Peyer's patch (tissue), 4 donors: ENCODE data around the gene PTGDR2. TPM values are rescaled to one million over a fixed set of nuclear protein-coding genes. Genes with fewer than 3 reads are reported as not detected.
A peak's percentile ranks its signal among the peaks of the same experiment; 100 is the strongest.
"Not testable (repeated sequence)": the region's sequence is repeated elsewhere in the genome, so short reads cannot be mapped to it uniquely, and the experiment has no call there.

Experiments used
- DNase-seq, 3 donors: peaks; one replicate each; pipeline ENCODE4 v3.0.0-alpha.2; 2017 to 2019
- H3K27ac ChIP-seq, 4 donors: fragments of 200-600 bp; sonication (generic); one replicate each; pipeline ENCODE4 v1.5.1; 2016 to 2019
- H3K27me3 ChIP-seq, 2 donors: fragments of 200-600 bp; sonication (generic); one replicate each; pipeline ENCODE4 v1.5.1; 2019
- H3K36me3 ChIP-seq, 3 donors: fragments of 200-600 bp; sonication (generic); one replicate each; pipeline ENCODE4 v1.5.1; 2016 to 2019
- H3K4me1 ChIP-seq, 4 donors: fragments of 200-600 bp; sonication (generic); one replicate each; pipeline ENCODE4 v1.5.1; 2016 to 2019
- H3K4me3 ChIP-seq, 4 donors: fragments of 200-600 bp; sonication (generic); 1 replicate in 3 of 4; 2 replicates in 1 of 4; pipeline ENCODE4 v1.5.1; 2016 to 2019; ENCODE audit warnings: mild to moderate bottlenecking in 1 of 4
- H3K9me3 ChIP-seq, 4 donors: fragments of 200-600 bp; sonication (generic); one replicate each; pipeline ENCODE4 v1.5.1; 2016 to 2019; ENCODE audit warnings: mild to moderate bottlenecking in 1 of 4
- POLR2A ChIP-seq, 2 donors: fragments of 450-650 bp; IDR thresholded peaks; one replicate each; pipeline ENCODE4 v1.5.1; 2017; ENCODE audit warnings: antibody characterized with exemption in 2 of 2, mild to moderate bottlenecking in 2 of 2, moderate library complexity in 2 of 2
- total RNA-seq, 4 donors: library from RNA; depleted of rRNA; stranded (reverse); fragments of >200 nt; gene quantifications; one replicate each; pipeline ENCODE4 v1.1.0, GENCODE V29; 2016
- TF ChIP-seq, protein P1 (sequence below), 6 experiments: fragments of 450-650 bp in 4 of 6; fragments of 200-600 bp in 2 of 6; sonication (generic) in 1 of 6; IDR thresholded peaks; one replicate each; pipeline ENCODE4 v1.5.1; 2017 to 2019; ENCODE audit warnings: antibody characterized with exemption in 6 of 6, mild to moderate bottlenecking in 3 of 6, moderate library complexity in 1 of 6

The PTGDR2 gene
- total RNA-seq, 4 donors from 2014 or later: 1.5 to 18.2 (median 2.6) TPM

DNA sequence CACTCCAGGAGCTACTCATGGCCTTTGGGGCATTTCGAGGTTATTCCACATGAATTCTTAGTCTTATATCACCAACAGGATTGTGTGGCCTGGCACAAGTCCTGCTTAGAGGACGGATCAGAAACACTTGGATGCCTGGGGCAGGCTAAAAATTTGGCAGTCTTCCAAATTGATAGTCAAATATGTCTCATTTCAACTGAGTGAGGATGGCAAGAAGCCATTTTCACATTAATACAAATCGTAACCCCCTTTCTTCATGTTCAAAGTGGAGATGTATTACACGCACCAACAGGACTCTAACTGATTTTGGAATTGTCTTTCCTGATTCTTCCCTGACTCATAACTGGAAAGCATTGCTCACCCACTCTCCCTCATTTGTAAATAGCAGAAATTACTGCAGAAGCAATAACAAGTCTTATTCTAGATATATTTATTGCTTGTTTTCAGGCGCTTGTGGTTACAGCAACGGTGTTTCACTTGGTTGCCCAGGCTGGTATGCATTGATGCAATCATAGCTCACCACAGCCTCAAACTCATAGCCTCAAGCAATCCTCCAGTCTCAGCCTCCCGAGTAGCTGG lies 24.2 kb downstream of the PTGDR2 start:
- Histone ChIP-seq H3K27me3 (no peaks in the 10 kb centered on the region), H3K4me3 (no peak overlapping the region), H3K9me3 (no peaks in the 10 kb centered on the region), H3K36me3 (no peaks in the 10 kb centered on the region), H3K4me1 (no peaks in the 10 kb centered on the region), H3K27ac (no peak overlapping the region)
- DNase-seq: no peak
- TF ChIP-seq, protein P1, sequence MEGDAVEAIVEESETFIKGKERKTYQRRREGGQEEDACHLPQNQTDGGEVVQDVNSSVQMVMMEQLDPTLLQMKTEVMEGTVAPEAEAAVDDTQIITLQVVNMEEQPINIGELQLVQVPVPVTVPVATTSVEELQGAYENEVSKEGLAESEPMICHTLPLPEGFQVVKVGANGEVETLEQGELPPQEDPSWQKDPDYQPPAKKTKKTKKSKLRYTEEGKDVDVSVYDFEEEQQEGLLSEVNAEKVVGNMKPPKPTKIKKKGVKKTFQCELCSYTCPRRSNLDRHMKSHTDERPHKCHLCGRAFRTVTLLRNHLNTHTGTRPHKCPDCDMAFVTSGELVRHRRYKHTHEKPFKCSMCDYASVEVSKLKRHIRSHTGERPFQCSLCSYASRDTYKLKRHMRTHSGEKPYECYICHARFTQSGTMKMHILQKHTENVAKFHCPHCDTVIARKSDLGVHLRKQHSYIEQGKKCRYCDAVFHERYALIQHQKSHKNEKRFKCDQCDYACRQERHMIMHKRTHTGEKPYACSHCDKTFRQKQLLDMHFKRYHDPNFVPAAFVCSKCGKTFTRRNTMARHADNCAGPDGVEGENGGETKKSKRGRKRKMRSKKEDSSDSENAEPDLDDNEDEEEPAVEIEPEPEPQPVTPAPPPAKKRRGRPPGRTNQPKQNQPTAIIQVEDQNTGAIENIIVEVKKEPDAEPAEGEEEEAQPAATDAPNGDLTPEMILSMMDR (IDR thresholded peaks at IDR 0.05): no peak
- no peak for TF ChIP-seq POLR2A (IDR thresholded peaks at IDR 0.05)

DNA sequence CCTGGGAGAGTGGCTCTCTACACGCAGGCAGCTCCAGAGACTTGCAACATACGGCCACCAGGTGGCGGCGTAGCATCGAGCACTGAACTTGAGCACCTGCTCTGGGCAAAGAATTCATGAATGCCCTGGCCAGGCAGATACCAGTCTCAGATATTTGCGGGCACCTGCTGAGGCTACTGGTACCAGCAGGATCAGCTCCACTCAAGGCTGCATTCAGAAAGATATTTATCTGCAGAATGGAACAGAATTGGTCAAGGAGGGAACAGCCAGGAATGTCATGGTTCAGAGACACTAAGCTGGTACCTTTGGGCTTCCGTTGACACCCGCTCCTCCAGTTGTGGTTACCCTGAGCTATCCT lies 24.6 kb downstream of the PTGDR2 start:
- Histone ChIP-seq H3K4me1 (no peaks in the 10 kb centered on the region), H3K36me3 (no peaks in the 10 kb centered on the region), H3K9me3 (no peaks in the 10 kb centered on the region), H3K27ac (no peak overlapping the region), H3K27me3 (no peaks in the 10 kb centered on the region), H3K4me3 (no peak overlapping the region)
- DNase-seq: peak; percentile 81 to 93 (median 91)
- TF ChIP-seq POLR2A (IDR thresholded peaks at IDR 0.05): no peak
- TF ChIP-seq, protein P1 (IDR thresholded peaks at IDR 0.05): peak; percentile 77 to 97 (median 93)

- no peaks in the 10 kb centered on the region for H3K9me3 ChIP-seq
- H3K27ac ChIP-seq: no peak overlapping the region
- H3K4me3 ChIP-seq: no peak overlapping the region
- no peaks in the 10 kb centered on the region for H3K36me3 ChIP-seq
- H3K27me3 ChIP-seq: no peaks in the 10 kb centered on the region
- no peaks in the 10 kb centered on the region for H3K4me1 ChIP-seq
- TF ChIP-seq, protein P1 (IDR thresholded peaks at IDR 0.05): no peak
- TF ChIP-seq POLR2A (IDR thresholded peaks at IDR 0.05): no peak
- DNase-seq: peak in 1 of 3 donors; percentile 52
Measured at GRCh38 chr11:60830478-60831142, 25.1 kb downstream of the PTGDR2 start.

GRCh38 chr11:60825790-60826189 lies 30.0 kb downstream of the PTGDR2 start:
- Histone ChIP-seq H3K4me1 (no peaks in the 10 kb centered on the region), H3K9me3 (no peaks in the 10 kb centered on the region), H3K27ac (no peak overlapping the region), H3K36me3 (no peaks in the 10 kb centered on the region), H3K4me3 (no peak overlapping the region), H3K27me3 (no peaks in the 10 kb centered on the region)
- DNase-seq: no peak
- no peak for TF ChIP-seq POLR2A (IDR thresholded peaks at IDR 0.05)
- TF ChIP-seq, protein P1 (IDR thresholded peaks at IDR 0.05): no peak

- no peak overlapping the region for H3K27ac ChIP-seq
- H3K36me3 ChIP-seq: no peaks in the 10 kb centered on the region
- no peak for TF ChIP-seq POLR2A (IDR thresholded peaks at IDR 0.05)
- TF ChIP-seq, protein P1 (IDR thresholded peaks at IDR 0.05): no peak
- H3K27me3 ChIP-seq: no peaks in the 10 kb centered on the region
- no peaks in the 10 kb centered on the region for H3K9me3 ChIP-seq
- H3K4me3 ChIP-seq: no peak overlapping the region
- no peak for DNase-seq
- H3K4me1 ChIP-seq: no peaks in the 10 kb centered on the region
Measured at GRCh38 chr11:60825118-60825517, 30.6 kb downstream of the PTGDR2 start.

DNA sequence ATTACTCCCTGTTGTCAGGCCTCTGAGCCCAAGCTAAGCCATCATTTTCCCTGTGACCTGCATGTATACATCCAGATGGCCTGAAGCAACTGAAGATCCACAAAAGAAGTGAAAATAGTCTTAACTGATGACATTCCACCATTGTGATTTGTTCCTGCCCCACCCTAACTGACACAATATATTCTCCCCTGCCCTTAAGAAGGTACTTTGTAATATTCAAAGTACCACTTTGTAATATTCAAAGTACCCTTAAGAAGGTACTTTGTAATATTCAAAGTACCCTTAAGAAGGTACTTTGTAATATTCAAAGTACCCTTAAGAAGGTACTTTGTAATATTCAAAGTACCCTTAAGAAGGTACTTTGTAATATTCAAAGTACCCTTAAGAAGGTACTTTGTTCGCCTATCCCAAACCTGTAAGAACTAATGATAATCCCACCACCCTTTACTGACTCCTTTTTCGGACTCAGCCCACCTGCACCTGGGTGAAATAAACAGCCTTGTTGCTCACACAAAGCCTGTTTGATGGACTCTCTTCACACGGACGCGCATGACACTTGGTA lies 31.9 kb downstream of the PTGDR2 start:
- not testable (repeated sequence) for DNase-seq, H3K9me3 ChIP-seq, H3K4me3 ChIP-seq, H3K27me3 ChIP-seq, H3K27ac ChIP-seq, H3K4me1 ChIP-seq, H3K36me3 ChIP-seq
